ENCODE measurements around the gene GDF2. TPM values are rescaled to one million over a fixed set of nuclear protein-coding genes. Genes with fewer than 3 reads are reported as not detected.

The GDF2 gene
- total RNA-seq = not detected in 2 replicates

DNA sequence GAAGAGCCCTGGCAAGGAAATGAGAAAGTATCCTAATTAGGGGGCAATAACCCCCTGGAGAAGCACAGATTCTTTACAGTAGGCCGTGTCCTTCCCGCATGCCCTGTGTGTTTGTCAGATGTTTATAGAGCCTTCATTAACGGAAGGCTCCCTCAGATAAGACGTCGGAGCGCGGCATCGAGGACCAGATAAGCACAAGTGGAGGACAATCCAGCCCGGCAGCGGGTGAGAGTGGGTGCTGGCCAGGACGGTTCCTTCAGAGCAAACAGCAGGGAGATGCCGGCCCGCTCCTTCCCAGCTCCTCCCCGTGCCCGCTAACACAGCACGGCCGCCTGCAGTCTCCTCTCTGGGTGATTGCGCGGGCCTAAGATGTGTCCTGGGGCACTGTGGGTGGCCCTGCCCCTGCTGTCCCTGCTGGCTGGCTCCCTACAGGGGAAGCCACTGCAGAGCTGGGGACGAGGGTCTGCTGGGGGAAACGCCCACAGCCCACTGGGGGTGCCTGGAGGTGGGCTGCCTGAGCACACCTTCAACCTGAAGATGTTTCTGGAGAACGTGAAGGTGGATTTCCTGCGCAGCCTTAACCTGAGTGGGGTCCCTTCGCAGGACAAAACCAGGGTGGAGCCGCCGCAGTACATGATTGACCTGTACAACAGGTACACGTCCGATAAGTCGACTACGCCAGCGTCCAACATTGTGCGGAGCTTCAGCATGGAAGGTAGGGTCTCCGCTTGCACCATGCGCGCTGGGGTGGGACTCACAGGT lies at the start of gene GDF2:
Gene GDF2, plus strand, starts transcription at position 155 of the 762 bp plus-strand sequence. Its CDS starts 215 bp downstream, at position 370.

DNA sequence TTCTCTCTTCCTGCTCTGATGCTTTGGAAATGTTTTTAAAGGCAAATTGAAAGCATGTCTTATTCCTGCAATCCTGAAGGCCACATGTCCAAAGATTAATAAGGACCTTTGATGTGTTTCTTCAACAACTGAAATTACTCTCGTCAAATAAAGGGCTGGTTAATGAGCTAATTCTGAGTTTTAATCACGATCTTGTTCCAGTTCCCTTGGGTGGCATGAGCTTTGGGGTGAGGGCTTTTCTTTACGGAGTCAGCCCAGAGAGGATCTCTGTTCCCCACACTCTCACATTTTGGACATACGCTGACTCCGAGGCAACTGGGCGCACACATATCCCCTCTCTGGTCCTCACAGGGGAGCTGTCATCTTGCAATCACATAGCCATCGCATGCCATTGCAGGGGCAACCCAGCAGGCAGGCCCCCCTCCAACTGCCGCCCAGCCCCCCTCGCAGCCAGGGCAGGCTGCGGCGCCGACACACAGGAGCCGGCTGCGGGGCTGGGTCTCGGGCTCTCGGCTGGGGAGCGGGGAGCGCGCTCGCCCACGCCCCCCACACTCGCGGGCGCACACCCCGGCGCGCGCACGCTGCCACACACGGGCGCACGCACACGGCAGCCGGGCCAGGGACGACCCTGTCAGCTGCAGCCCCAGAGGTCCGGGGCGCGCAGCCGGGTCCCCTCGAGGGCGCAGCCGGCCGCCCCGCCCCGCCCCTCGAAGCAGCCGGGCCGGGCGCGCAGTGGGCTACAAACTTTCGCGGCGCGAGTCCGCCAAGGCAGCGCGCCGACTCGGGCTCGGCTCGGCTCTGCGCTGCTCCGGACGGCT lies 22.4 kb upstream of the GDF2 start, which contains the start of gene GDF10:
Gene GDF10, plus strand, starts transcription at position 587 of the 818 bp plus-strand sequence. CDS start 455 bp downstream, outside the sequence.

DNA sequence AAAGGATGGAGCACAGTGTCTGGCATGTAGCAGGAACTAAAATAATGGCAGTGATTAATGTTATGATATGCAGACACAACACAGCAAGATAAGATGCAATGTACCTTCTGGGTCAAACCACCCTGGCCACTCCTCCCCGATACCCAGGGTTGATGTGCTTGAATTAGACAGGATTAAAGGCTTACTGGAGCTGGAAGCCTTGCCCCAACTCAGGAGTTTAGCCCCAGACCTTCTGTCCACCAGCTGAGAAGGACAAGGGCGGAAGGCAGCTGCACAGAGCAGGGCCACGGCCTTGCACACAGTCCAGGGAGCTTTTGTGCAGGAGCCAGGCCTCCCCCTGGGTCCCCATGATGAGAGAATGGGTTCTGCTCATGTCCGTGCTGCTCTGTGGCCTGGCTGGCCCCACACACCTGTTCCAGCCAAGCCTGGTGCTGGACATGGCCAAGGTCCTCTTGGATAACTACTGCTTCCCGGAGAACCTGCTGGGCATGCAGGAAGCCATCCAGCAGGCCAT lies 25.9 kb downstream of the GDF2 start, which contains the start of gene RBP3:
Gene RBP3, plus strand, starts transcription at position 226 of the 514 bp plus-strand sequence. Its CDS starts 122 bp downstream, at position 348.

Other genes with a start within 250 kb of the GDF2 start
- gene GDF10, start 22.3 kb upstream of the GDF2 start, total RNA-seq = 0.39 and 0.76 TPM in 2 replicates
- not detected in 2 replicates for gene RBP3, start 25.9 kb downstream of the GDF2 start, total RNA-seq
- 0.11 and 0.13 TPM in 2 replicates for gene ZNF488, start 61.8 kb downstream of the GDF2 start, total RNA-seq
- 0.22 and 0.39 TPM in 2 replicates for gene ANXA8, start 161.7 kb downstream of the GDF2 start, total RNA-seq
- not detected in 2 replicates for gene FAM25G, start 169.2 kb downstream of the GDF2 start, total RNA-seq
- 4.8 and 7.5 TPM in 2 replicates for gene AGAP9, start 201.2 kb downstream of the GDF2 start, total RNA-seq

Measured in articular chondrocyte of knee joint (primary cell).